HG02943 (cell line): ENCODE data around the gene NCEH1.
"Not testable (repeated sequence)": the region's sequence is repeated elsewhere in the genome, so short reads cannot be mapped to it uniquely, and the experiment has no call there.

ENCODE experiments used
- ATAC-seq: cut with Tn5 transposase; IDR thresholded peaks from one replicate; pipeline ENCODE4 v1.9.1; 2021; ENCODE audit warnings: mild to moderate bottlenecking, low read depth, moderate library complexity; ENCODE audit not compliant: unreplicated experiment

Gene NCEH1

GRCh38 chr3:172617013-172617706 lies 93.7 kb downstream of the NCEH1 start:
- ATAC-seq: no peak

GRCh38 chr3:172616031-172616461 lies 94.8 kb downstream of the NCEH1 start:
- peak; percentile 58 for ATAC-seq

GRCh38 chr3:172615296-172615695 lies 95.6 kb downstream of the NCEH1 start:
- ATAC-seq: no peak

- no peak for ATAC-seq
Observed at GRCh38 chr3:172614340-172615274, 96.3 kb downstream of the NCEH1 start.

GRCh38 chr3:172613845-172614244 lies 97.0 kb downstream of the NCEH1 start:
- ATAC-seq: no peak

- ATAC-seq: no peak
Observed at GRCh38 chr3:172612871-172613678, 97.8 kb downstream of the NCEH1 start.

- no peak for ATAC-seq
Observed at GRCh38 chr3:172609750-172610149, 101.1 kb downstream of the NCEH1 start.

- no peak for ATAC-seq
Observed at GRCh38 chr3:172608575-172608974, 102.3 kb downstream of the NCEH1 start.

GRCh38 chr3:172607305-172608121 lies 103.4 kb downstream of the NCEH1 start:
- no peak for ATAC-seq

- ATAC-seq: no peak
Observed at GRCh38 chr3:172606021-172606420, 104.8 kb downstream of the NCEH1 start.

- ATAC-seq: no peak
Observed at GRCh38 chr3:172604895-172605646, 105.8 kb downstream of the NCEH1 start.

- no peak for ATAC-seq
Observed at GRCh38 chr3:172601066-172601832, 109.6 kb downstream of the NCEH1 start.

GRCh38 chr3:172600644-172601065 lies 110.2 kb downstream of the NCEH1 start:
- ATAC-seq: no peak

- ATAC-seq: no peak
Observed at GRCh38 chr3:172598904-172599303, 112.0 kb downstream of the NCEH1 start.

GRCh38 chr3:172596394-172596706 lies 114.5 kb downstream of the NCEH1 start:
- ATAC-seq: no peak

- ATAC-seq: no peak
Observed at GRCh38 chr3:172595664-172596393, 115.0 kb downstream of the NCEH1 start.

- not testable (repeated sequence) for ATAC-seq
Observed at GRCh38 chr3:172594900-172595663, 115.8 kb downstream of the NCEH1 start.
